ENCODE data around the gene IFT27.

The IFT27 gene

DNA sequence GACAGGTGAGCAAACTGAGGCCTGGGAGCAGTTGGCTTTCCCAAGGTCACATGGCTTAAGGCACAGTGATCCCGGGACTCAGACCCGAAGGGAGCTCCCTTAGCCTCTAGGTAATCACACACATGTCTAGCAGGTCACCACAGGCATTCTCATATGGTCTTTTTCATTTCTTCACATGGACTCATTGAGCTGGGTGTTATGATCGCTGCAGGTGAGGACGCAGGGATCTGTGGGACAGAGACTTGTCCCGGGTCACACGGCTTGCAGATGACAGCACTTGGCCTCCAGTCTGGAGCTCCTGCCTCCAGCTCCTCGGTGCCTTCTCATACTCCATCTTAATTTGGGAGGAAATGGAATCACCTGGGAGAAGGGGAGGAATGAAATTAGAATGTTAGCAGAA is 48.8 kb downstream of the IFT27 start:
- no peak for DNase-seq (ENCODE audit: low read depth in 1 of 2, low spot score in 1 of 2)
- Histone ChIP-seq H3K27me3 (ENCODE audit: insufficient read depth, poor library complexity, severe bottlenecking) (no peaks in the 10 kb centered on the region), H3K4me3 (replicated peaks; ENCODE audit: insufficient read depth, low read length) (no peak overlapping the region), H3K27ac (replicated peaks) (no peak overlapping the region)
- TF ChIP-seq, protein P1, sequence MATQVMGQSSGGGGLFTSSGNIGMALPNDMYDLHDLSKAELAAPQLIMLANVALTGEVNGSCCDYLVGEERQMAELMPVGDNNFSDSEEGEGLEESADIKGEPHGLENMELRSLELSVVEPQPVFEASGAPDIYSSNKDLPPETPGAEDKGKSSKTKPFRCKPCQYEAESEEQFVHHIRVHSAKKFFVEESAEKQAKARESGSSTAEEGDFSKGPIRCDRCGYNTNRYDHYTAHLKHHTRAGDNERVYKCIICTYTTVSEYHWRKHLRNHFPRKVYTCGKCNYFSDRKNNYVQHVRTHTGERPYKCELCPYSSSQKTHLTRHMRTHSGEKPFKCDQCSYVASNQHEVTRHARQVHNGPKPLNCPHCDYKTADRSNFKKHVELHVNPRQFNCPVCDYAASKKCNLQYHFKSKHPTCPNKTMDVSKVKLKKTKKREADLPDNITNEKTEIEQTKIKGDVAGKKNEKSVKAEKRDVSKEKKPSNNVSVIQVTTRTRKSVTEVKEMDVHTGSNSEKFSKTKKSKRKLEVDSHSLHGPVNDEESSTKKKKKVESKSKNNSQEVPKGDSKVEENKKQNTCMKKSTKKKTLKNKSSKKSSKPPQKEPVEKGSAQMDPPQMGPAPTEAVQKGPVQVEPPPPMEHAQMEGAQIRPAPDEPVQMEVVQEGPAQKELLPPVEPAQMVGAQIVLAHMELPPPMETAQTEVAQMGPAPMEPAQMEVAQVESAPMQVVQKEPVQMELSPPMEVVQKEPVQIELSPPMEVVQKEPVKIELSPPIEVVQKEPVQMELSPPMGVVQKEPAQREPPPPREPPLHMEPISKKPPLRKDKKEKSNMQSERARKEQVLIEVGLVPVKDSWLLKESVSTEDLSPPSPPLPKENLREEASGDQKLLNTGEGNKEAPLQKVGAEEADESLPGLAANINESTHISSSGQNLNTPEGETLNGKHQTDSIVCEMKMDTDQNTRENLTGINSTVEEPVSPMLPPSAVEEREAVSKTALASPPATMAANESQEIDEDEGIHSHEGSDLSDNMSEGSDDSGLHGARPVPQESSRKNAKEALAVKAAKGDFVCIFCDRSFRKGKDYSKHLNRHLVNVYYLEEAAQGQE (IDR thresholded peaks at IDR 0.05; ENCODE audit: insufficient replicate concordance, low read depth) = no peak
- TF ChIP-seq POLR2AphosphoS5 (IDR thresholded peaks at IDR 0.05; ENCODE audit: low read depth) = no peak
- TF ChIP-seq, protein P2, sequence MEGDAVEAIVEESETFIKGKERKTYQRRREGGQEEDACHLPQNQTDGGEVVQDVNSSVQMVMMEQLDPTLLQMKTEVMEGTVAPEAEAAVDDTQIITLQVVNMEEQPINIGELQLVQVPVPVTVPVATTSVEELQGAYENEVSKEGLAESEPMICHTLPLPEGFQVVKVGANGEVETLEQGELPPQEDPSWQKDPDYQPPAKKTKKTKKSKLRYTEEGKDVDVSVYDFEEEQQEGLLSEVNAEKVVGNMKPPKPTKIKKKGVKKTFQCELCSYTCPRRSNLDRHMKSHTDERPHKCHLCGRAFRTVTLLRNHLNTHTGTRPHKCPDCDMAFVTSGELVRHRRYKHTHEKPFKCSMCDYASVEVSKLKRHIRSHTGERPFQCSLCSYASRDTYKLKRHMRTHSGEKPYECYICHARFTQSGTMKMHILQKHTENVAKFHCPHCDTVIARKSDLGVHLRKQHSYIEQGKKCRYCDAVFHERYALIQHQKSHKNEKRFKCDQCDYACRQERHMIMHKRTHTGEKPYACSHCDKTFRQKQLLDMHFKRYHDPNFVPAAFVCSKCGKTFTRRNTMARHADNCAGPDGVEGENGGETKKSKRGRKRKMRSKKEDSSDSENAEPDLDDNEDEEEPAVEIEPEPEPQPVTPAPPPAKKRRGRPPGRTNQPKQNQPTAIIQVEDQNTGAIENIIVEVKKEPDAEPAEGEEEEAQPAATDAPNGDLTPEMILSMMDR (IDR thresholded peaks at IDR 0.05; ENCODE audit: insufficient read depth, low read length) = no peak
- TF ChIP-seq GABPA (IDR thresholded peaks at IDR 0.05; ENCODE audit: low read depth) = no peak
- TF ChIP-seq SPI1 (IDR thresholded peaks at IDR 0.05; ENCODE audit: borderline replicate concordance, low read depth) = no peak

DNA sequence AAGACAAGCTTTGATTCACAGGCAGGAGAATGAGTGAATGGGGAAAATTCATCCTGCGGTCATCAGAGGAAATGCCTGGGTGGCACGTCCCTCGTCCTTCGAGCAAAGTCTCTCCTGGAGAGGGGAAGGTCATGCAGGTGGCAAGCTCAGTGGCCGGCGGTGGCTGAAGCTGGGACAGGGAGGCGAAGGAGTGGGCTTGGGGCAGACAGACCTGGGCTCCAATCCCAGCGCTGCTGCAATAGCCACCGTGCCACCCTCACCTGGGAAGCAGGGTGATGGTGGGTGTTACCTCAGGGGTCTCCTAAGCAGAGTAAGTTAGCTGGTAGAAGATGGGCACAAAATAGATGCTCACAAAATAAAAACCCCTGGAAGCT is 49.9 kb downstream of the IFT27 start:
- Histone ChIP-seq H3K4me3 (replicated peaks; ENCODE audit: insufficient read depth, low read length) (no peak overlapping the region), H3K27me3 (ENCODE audit: insufficient read depth, poor library complexity, severe bottlenecking) (peaks cover 2% of the 10 kb centered on the region), H3K27ac (replicated peaks) (no peak overlapping the region)
- DNase-seq (ENCODE audit: low read depth in 1 of 2, low spot score in 1 of 2) = no peak
- TF ChIP-seq, protein P1 (IDR thresholded peaks at IDR 0.05; ENCODE audit: insufficient replicate concordance, low read depth) = no peak
- TF ChIP-seq GABPA (IDR thresholded peaks at IDR 0.05; ENCODE audit: low read depth) = no peak
- TF ChIP-seq POLR2AphosphoS5 (IDR thresholded peaks at IDR 0.05; ENCODE audit: low read depth) = no peak
- TF ChIP-seq, protein P2 (IDR thresholded peaks at IDR 0.05; ENCODE audit: insufficient read depth, low read length) = no peak
- no peak for TF ChIP-seq SPI1 (IDR thresholded peaks at IDR 0.05; ENCODE audit: borderline replicate concordance, low read depth)

DNA sequence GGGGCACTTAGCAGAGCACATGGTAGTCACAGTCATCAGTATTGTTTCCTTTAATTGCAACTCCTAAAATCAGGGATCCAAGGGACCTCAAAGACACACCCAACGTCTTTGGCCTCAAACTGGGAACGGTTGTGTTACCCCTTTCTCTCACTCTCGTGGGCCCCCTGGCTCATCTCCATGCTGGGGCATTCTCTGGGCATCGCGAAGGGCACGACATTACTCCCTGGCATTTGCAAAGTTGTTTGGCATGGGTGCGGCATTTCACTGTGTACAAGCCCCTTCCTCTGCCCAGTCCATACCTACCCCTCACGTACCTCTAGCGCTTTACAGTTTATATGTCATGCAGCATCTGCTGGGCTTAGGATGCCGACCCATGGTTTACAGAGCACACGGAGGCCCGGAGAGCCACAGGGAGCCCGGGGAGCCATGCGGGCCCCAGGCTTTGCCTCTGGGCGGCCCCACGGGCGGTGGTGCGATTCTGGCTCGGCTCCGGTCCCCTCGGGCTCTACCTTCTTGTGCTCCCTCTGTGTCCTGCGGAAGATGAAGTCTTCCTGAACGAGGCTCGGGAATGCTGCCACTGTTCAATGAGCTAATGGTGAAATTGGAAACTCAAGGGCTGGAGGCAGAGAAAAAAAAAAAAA is 50.4 kb downstream of the IFT27 start:
- TF ChIP-seq, protein P2 (IDR thresholded peaks at IDR 0.05; ENCODE audit: insufficient read depth, low read length) = no peak
- TF ChIP-seq POLR2AphosphoS5 (IDR thresholded peaks at IDR 0.05; ENCODE audit: low read depth) (no peak), GABPA (IDR thresholded peaks at IDR 0.05; ENCODE audit: low read depth) (no peak), SPI1 (IDR thresholded peaks at IDR 0.05; ENCODE audit: borderline replicate concordance, low read depth) (no peak)
- TF ChIP-seq, protein P1 (IDR thresholded peaks at IDR 0.05; ENCODE audit: insufficient replicate concordance, low read depth) = no peak
- Histone ChIP-seq H3K27ac (replicated peaks) (no peak overlapping the region), H3K27me3 (ENCODE audit: insufficient read depth, poor library complexity, severe bottlenecking) (peaks cover 4% of the 10 kb centered on the region), H3K4me3 (replicated peaks; ENCODE audit: insufficient read depth, low read length) (no peak overlapping the region)
- no peak for DNase-seq (ENCODE audit: low read depth in 1 of 2, low spot score in 1 of 2)

Measured in HL-60 (cell line).